HG03039 (cell line): ENCODE results near the gene FCN1.

ENCODE experiments used
- ATAC-seq: cut with Tn5 transposase; IDR thresholded peaks from one replicate; pipeline ENCODE4 v1.9.1; 2021; ENCODE audit warnings: mild to moderate bottlenecking, moderate library complexity; ENCODE audit not compliant: unreplicated experiment

Gene FCN1

GRCh38 chr9:134894136-134894860, 23.4 kb downstream of the FCN1 start:
- ATAC-seq, result no peak

- no peak for ATAC-seq
Observed at GRCh38 chr9:134892820-134893420, 24.8 kb downstream of the FCN1 start.

- no peak for ATAC-seq
Observed at GRCh38 chr9:134892221-134892620, 25.5 kb downstream of the FCN1 start.

GRCh38 chr9:134891713-134892112, 26.0 kb downstream of the FCN1 start:
- ATAC-seq, result no peak

GRCh38 chr9:134891053-134891452, 26.7 kb downstream of the FCN1 start:
- ATAC-seq, result no peak

GRCh38 chr9:134890155-134890495, 27.6 kb downstream of the FCN1 start:
- ATAC-seq, result no peak

- ATAC-seq, result no peak
Observed at GRCh38 chr9:134889386-134890154, 28.1 kb downstream of the FCN1 start.

GRCh38 chr9:134888603-134889190, 29.0 kb downstream of the FCN1 start:
- no peak for ATAC-seq

GRCh38 chr9:134887686-134888602, 29.8 kb downstream of the FCN1 start:
- no peak for ATAC-seq

GRCh38 chr9:134887219-134887618, 30.5 kb downstream of the FCN1 start:
- no peak for ATAC-seq

- ATAC-seq, result no peak
Observed at GRCh38 chr9:134886413-134886913, 31.2 kb downstream of the FCN1 start.

GRCh38 chr9:134885679-134886412, 31.9 kb downstream of the FCN1 start:
- no peak for ATAC-seq

GRCh38 chr9:134885001-134885678, 32.6 kb downstream of the FCN1 start:
- no peak for ATAC-seq

GRCh38 chr9:134884492-134884891, 33.2 kb downstream of the FCN1 start:
- ATAC-seq, result no peak

GRCh38 chr9:134883040-134883782, 34.5 kb downstream of the FCN1 start:
- ATAC-seq, result no peak

GRCh38 chr9:134882204-134882785, 35.4 kb downstream of the FCN1 start:
- ATAC-seq, result no peak

- no peak for ATAC-seq
Observed at GRCh38 chr9:134881313-134881670, 36.4 kb downstream of the FCN1 start.
